ENCODE measurements around the gene C10orf105.

C10orf105 gene

DNA sequence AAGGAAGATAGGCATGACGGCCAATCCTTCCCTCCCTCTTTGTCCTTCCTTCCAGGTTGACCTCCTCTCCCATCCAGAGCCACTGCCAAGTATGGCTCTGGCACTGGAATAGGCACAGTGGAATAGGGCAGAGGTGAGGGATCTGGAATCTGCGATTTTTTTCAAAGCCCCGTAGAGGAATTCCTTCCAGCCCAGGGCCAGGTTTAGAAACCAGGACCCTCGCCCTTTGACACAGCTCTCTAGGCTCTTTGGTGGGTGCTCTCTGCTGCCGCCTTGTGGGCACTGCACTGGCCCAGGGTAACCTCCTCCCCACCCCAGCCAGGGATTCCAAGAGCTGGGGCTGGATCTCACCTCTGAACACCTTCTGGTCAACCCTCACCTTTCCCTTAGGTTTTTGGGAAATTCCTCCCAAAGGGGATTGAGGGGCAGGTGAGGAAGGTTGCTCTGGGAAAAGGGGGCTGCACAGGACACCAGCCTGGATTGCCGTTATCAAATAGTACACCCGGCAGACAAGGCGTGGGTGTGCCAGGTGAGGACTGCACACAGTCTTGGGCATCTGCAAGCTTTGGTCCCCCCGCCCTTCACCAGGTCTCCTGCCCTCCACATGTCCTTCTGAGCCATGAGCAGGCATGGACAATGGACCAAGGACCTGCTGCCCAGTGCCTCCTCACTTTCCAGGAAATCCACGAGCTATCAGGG, 22.8 kb downstream of the C10orf105 start:
- peak in 1 of 2 experiments; percentile 25 for DNase-seq

DNA sequence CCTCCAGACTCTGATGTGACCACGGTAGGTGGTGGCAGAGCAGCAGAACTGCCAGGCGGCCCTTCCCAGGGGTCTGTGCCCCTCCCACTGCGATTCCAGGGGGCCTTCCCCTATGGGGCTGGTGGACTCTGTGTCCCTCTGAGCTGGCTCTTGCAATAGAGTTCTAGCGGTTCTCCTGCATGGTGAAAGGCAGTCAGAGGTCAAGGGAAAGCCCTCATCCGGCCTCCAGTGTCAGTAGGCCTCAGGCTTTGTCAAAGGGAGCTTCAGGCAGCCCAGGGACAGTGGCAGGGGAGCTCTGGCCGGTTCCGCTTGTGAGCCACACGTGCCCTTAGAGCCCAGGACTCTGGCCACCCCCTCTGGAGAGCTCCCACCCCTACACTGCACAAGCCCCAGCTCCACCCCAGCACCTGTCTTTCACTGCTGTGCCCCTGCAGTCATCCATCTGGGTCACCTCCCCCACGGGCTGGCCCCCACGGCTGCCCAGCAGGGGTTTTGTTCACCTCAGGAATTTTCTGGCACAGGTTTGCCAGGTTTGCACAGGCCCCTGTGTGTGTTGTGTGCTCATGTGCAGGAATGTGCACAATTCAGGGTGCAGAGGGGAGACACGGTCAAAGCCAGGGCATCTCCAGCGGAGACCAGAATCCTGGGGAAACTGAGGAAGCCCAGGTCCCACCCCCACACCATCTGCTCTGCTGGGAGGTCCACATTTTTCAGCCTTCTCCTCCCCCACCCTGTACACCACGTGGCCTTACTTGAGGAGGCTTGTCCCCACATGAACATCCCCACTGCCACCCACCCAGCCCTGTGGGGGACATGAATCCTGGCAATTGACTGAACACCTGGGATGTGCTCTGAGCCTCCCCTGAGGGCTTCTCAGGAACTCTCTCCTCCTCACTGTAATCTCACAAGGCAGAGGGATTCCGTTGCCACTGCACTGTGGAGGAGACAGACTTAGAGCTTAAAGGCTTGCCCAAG, 23.8 kb downstream of the C10orf105 start:
- DNase-seq = no peak

DNA sequence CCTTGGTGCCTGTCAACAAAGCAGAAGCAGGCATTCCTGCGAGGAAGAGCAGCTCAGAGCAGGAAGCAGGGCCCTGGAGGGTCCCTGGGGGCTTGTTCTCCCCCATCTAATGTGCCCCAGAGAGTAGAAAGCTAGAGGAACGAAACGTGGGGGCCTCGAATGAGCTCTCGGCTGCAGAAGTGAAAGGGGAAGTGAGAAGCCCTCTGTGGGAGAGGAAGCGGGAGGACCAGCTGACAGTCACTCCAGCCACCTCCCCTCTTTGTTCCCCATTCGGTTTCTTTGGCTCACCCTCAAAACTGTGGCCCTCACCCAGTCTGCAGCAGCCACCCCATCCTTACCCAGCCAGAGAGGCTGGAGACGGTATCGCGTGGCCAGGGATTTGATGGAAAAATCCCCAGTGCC, 25.0 kb downstream of the C10orf105 start:
- DNase-seq = no peak

DNA sequence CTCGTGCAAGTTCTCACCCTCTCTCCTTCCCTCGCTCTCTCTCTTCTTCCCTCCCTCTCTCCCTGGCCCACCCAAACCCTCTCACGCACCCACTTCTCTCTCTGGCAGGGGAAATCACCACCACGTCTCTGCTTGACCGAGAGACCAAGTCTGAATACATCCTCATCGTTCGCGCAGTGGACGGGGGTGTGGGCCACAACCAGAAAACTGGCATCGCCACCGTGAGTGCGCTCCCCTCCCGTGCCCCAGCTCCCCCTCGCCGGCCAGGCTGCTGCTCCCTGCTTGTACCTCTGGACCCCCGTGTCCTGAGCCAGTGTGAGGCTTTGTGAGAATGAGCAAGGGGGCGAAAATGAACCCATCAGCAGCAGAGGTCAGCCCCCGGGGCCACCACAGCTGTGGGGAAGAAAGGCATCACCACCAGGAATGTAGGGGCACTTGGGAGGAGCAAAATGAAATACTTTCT, 25.5 kb downstream of the C10orf105 start:
- DNase-seq = no peak

DNA sequence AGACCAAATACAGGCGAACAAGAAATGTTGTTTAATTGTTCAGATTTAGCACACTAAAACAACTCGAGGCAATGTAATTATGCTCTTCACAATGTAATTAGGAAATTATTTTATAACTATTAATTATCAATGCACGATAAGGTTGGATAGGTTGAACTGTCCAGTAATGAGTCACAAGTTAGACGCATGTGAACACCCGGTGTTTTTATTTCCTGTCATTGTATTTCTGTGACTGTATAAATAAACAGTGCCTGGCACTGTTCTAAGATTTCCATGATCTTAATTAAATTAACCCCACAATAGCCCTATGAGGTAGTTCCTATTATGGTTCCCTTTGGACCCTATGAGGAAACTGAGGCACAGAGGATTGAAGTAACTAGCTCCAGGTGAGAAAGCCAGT, 26.2 kb downstream of the C10orf105 start:
- no peak for DNase-seq

DNA sequence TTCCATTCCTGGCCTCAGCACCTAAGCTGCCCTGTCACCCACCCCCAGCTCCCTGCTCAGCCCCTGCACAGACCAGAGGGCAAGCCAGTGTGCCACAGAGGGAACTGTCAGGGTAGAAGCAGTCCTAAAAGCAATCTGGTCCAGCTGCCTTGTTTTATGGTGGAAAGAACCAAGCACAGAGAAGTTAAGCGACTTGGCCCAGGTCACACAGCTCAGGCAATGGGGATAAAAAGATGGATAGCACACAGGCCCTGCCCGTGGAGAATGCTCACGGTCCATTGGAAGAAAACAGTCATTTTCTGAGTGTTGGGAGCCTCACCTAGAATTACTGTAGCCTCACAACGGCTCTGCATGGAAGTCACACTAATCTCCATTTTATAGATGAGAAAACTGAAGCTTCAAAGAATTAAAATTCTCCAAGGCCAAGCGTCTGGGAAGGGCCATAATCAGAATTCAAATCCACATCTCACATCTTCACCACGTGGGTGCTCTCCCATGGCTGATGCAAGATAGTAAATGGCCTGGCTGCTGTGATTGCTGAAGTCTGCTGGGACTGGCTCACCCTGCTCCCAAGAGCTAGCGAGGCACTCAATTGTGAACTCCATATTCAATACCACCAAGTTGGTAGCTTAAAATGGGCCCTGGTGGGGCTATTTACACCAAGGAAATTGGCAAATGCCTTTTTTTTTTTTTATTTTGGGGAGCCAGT, 26.8 kb downstream of the C10orf105 start:
- no peak for DNase-seq

DNA sequence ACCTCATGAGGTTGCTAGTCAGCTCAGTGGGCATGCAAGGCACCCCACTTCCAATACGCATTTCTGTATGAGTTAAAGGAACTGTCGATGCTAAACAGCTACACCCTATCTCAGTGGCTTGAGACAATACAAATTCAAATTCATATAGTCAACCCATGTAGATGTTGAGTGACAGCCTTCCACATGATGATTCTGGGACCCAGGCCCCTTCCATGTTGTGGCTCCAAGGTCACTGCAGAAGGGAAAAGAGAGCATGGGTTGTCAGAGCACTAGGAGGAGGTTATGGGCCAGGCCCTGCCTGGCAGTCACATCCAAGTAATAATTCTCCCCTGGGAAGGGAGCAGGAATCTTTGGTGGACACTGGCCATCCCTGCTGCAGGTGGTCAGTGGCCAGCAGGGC, 28.2 kb downstream of the C10orf105 start:
- no peak for DNase-seq

DNA sequence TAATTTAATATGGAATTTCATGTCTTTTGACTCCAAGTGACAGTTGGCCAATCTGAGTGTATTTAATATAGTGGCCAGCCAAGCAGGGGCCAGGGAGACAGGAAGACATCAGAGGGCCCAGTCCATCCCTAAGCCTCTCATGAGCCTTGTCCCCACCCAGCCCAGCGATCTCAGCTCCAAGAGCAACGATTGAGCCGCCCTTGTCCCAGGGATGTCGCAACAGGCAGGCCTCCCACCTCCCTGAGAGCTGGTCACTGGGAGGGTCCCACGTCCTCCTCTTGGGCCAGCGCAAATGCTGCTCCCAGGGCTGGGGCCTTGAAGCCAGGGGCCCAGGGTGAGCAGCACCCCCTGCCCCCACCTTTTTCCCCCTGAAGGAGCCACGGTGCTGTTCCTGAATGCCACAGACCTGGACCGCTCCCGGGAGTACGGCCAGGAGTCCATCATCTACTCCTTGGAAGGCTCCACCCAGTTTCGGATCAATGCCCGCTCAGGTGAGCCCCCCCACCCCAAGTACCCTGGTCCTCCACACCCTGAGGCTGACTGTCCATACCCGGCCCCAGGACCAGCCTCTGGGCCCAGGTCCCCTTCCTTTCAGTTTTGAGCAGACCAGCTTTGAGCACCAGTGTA, 29.4 kb downstream of the C10orf105 start:
- DNase-seq = no peak

DNA sequence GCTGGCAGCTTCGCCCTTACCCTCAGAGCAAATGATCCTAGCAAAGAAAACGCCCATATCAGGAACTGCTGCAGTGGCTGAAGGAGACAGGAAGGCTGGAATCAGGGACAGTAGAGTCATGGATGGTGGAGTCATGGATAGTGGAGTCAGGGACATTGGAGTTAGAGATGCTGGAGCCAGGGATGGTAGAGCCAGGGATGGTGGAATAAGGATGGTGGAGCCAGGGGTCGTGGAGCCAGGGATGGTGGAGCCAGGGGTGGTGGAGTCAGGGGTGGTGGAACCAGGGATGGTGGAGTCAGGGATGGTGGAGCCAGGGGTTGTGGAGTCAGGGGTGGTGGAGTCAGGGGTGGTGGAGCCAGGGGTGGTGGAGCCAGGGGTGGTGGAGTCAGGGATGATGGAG, 31.3 kb downstream of the C10orf105 start:
- DNase-seq = no peak

DNA sequence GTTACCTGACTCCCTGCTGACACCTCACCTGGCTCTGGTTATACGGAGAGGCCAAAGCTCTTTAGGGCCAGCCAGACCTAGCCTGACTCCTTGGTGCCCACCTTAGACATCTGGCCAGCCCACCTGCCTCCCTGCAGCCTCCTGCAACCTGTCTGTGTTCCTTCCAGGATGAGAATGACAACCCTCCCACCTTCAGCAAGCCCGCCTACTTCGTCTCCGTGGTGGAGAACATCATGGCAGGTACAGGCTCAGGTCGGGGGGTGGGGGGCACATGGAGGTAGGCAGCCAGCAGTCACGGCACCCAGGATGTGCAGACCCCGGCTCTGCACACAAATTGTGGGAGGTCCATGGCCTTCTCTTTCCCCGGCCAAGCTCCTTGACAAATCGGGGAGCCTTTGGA, 32.1 kb downstream of the C10orf105 start:
- no peak for DNase-seq

DNA sequence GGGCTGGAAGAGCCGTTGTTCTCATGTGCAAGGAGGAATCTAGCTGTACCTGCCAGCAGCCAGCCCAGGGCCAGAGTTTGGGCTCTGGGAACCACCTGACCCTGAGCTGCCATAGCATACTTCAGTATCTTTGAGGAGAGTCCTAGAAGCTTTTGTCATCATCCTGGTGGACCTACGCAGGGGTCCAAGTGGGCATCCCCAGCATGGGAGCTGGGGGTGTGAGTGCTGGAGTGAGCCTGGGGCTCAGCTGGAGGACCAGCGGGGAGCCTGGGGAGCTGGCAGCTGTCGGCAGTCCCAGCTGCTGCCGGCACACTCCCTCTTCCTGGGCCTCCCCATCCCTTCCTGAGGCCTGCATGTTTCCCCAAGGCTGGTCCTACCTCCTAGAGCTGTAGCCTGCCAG, 32.5 kb downstream of the C10orf105 start:
- DNase-seq = no peak

DNA sequence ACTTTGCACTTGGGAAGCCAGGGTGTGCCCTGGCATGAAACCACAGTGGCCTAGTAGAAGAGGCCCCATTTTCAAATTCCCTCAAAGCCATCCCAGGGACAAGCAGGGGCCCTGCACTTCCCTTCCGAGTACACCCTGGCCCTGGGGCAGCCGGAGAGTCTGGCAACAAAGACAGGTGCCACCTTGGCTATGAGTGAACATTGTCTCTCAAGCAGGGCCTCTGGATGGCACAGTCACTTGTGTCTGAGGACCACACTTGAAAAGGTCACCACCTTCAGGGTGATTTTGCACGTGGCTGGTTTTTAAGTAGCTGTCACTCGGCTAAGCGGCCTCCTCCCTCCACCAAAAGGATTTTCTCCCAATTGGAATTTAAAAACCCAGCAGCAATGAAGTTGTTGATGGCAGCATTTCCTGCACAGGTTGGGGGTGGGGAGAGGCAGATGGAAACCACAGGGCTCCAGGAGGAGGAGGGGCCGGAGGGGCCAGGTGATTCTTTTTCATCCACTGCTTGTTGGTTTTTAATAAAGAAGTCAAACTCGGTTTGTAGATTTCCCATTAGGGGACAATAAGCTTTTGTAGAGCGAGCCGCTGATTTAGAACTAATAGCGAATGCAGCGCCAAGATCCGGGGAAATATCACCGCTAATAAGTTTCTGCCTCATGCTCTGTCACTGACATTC, 33.9 kb downstream of the C10orf105 start:
- DNase-seq = no peak

DNA sequence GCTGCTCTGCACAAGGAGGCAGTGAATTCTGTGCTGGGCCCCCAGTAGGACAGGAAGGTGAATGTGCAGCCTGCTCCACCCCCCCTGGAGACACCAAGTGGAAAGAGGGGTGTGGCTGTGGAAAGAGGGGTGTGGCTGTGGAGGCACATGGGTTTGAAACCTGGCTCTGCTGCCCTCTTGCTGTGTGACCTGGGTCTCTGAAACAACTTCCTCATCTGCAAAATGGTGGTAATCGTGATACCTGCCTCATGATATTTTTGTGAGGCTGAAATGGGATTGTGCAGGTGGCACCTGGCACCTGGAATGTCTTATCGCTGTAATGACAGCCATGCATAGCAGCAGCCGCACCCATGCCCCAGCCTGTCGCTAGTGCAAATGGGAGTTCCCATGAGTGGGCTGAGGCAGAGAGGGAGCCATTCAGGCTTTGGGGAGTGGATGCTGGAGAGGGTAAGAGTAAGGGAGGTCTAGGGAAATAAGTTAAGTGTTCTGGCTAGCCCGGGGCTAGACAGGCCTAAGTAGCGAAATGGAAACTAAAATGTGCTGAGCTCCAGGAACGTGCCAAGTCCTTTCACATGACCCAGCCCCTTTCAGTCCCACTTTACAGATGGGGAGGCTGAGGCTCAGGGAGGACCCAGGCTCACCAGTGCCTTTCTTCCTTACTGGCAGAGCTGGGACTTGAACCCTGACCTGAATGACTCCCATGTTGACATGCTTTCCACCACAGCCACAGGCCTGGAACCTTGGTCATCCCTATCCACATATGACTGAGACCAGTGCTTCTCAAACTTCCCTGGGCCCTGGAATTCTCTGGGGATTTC, 35.0 kb downstream of the C10orf105 start:
- no peak for DNase-seq

DNA sequence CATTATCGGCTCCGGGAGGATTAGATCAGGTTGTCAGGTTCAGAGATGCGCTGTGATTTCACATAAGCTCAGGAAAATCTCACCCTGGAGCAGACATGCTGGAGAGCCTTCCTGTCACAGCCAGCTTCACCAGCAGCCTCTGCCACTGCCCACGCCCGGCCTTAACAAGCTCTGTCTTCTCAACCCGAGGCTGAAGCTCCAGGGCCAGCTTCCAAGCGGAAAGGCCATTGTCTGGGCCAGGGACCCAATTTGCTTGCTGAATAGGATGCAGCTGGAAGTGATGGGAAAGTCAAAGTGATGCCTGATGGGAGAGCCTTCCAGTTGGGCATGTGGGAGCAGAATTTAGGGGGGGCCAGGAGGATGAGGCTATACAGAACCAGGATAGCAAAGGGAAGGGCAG, 36.3 kb downstream of the C10orf105 start:
- DNase-seq = no peak

DNA sequence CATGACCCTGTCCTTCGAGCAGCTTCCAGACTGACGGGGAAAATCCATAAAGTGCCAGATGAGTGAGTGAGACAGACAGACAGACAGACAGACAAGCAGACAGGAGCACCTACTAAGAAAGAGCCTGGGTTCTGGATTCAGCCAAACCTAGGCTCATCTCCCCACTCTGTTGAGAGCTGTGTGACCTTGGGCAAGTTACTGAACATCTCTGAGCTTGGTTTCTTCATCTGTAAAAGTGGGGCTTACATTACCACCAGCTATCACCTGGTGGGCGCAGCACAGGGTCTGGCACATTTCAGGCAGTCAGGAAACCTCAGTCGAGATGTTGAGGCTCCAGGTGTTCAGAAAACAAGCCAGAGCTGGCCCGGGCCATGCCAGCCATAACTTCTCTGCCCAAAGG, 37.6 kb downstream of the C10orf105 start:
- no peak for DNase-seq

DNA sequence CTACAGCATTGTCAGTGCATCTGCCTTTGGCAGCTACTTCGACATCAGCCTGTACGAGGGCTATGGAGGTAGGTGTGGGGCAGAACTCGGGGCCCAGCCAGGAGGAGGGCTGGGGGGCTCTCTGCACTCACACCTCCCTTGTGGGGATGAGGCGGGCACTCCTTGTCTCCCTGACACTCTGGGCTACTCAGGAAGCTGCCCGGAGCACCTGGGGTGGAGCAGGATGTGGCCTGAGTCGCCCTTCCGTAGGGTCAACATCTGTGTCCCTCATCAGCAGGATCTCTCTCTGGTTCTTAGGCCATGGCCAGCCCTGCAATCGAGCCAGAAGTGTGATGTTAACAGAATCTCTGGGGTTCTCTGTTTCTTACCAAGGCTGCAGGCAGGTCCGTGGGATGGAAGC, 40.2 kb downstream of the C10orf105 start:
- no peak for DNase-seq

DNA sequence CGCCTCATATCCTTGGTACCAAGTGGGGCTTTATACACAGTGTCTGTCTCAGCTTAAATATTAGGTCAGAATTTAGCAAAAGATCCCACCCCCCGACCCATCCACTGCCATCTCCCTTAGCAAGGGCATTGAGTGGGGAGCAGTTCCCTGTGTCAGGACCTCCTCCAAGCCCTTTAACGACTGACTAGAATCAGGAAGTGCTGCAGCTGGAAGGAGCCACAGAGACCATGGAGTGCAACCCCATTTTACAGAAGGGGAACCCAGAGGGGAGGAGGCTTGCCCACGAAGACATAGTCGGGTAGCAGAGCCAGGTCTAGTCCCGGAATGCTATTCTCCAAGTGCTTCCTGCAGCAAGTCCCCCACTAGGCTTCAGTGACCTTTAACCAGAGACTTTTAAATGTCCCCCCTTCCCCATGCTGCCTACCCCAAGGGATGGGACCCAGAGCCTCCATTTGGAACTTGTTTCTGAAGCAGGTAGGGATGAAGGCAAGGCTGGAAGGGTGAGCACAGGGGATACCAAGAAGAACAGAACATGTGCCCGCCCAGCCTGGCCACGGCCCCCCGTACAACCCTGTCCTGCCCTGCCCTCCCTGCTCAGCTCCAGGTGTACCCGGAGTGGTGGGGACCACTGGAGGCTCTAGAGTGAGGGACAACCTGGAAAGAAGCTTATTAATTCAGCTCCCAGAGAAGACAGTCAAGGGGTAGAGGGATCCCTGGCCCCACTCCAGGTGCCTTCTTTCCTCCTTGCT, 41.3 kb downstream of the C10orf105 start:
- no peak for DNase-seq

DNA sequence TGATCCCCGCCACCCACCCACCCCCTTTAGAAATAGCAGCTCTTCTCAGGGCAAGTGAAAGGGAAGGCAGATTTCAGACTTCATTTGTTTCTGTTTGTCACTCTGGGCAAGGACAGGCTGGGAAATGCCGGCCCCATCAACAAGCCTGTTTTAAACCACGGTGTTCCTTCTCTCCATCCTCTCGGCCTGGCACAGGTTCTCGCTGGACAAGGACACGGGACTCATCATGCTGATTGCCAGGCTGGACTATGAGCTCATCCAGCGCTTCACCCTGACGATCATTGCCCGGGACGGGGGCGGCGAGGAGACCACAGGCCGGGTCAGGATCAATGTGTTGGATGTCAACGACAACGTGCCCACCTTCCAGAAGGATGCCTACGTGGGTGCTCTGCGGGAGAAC, 42.3 kb downstream of the C10orf105 start:
- no peak for DNase-seq

DNA sequence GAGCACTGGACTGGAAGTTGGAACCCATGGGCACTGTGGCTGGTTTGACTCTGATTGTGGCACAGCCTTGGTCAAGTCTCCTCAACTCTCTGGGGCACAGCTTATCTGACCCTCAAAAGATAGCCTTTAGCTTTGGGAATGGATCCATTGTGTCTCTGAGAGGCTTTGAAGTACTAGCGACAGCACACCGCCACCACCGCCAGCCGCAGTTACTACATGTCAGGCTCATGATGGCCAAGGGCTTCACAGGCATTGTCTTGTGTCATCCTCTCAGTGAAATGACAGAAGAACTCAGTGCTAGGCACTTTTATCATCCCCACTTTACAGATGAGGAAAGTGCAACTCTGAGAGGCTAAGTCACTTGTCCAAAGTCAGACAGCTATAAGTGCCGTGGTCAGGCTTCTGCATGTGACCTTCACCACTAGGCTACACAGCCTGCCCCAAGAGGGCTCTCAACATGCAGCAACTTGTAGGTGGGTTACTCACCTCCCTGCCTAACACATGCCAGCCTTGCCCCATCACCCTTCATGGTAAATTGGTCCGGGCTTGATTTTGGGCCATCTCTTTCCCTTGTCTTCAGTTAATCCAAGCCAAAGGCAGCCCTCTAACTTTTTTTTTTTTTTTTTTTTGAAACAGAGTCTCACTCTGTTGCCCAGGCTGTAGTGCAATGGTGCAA, 44.1 kb downstream of the C10orf105 start:
- DNase-seq = no peak

Data from SHP77 (cell line).